ENCODE data around the gene SPAG4. TPM values are rescaled to one million over a fixed set of nuclear protein-coding genes. Genes with fewer than 3 reads are reported as not detected.

Gene SPAG4
- total and polyA plus RNA-seq, 10 donors, result 2.5 to 32.1 (median 11.5) TPM

DNA sequence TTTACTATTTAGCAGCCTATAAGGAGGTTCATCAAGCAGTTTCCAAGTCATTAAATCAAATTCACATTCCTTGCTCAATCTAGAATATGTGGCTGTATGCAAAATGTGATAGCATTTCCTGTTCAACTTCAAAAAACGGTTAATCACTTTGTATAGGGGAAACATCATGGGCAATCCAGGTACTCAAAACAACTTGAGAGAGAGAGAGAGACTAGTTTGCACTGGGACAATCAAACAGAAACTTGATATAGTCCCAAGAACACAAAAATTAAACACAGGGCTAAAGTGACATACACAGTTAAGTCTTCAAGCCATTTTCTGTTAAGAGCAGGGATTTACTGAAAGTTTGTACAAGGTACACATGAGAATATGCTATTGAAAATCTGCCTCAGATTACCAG, 41.6 kb downstream of the SPAG4 start:
- no peak overlapping the region for H3K4me3 ChIP-seq
- H3K27me3 ChIP-seq (replicated peaks in 1 of 7), result no peaks in the 10 kb centered on the region
- WGBS, 5 donors, result 0 to 11% (median 5%) methylated on average over 1 of the region's 1 CpG
- H3K27ac ChIP-seq, result no peak overlapping the region
- no peak for TF ChIP-seq POLR2AphosphoS5 (IDR thresholded peaks at IDR 0.05)
- TF ChIP-seq, protein P1, sequence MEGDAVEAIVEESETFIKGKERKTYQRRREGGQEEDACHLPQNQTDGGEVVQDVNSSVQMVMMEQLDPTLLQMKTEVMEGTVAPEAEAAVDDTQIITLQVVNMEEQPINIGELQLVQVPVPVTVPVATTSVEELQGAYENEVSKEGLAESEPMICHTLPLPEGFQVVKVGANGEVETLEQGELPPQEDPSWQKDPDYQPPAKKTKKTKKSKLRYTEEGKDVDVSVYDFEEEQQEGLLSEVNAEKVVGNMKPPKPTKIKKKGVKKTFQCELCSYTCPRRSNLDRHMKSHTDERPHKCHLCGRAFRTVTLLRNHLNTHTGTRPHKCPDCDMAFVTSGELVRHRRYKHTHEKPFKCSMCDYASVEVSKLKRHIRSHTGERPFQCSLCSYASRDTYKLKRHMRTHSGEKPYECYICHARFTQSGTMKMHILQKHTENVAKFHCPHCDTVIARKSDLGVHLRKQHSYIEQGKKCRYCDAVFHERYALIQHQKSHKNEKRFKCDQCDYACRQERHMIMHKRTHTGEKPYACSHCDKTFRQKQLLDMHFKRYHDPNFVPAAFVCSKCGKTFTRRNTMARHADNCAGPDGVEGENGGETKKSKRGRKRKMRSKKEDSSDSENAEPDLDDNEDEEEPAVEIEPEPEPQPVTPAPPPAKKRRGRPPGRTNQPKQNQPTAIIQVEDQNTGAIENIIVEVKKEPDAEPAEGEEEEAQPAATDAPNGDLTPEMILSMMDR (IDR thresholded peaks at IDR 0.05 in 8 of 11, conservative IDR thresholded peaks at IDR 0.05 in 3 of 11), result no peak
- H3K36me3 ChIP-seq, result peaks cover 0 to 48% (median 31%) of the 10 kb centered on the region in 6 donors
- H3K9me3 ChIP-seq, result no peaks in the 10 kb centered on the region
- H3K4me1 ChIP-seq, result peaks cover 46 to 97% (median 67%) of the 10 kb centered on the region in 6 donors
- intact Hi-C loops (cut with DNase I; ENCODE audit: low total_unique reads), result no loop called here
- no peak for DNase-seq

DNA sequence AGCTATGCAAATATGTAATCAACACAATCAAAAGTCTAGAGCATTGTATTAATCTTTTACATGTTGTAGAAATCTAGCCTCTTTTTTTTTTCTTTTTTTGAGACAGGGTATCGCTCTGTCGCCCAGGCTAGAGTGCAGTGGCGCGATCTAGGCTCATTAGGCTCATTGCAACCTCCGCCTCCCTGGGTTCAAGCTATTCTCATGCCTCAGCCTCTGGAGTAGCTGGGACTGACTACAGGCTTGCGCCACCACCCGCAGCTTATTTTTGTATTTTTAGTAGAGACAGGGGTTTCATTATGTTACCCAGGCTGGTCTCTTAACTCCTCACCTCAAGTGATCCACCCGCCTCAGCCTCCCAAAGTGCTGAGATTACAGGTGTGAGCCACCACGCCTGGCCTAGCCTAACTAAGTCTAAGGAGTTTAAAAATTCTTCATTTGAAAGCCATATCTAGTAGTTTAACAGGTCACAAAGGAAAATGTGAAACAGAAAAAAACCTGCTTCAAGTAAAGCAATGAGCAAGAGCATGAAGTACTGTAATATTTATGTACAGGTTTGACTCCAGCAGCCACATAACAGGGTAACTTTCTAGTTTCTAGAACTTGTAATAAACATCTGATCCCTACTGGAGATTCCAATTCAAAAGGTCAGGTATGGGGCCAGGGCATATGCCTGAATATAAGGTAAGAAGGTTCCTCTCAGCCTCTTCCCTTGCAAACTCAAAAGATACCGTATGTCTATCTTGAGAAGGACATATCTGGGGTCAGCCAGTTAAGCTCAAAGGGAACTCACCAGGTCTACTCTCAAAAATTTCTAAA, 44.7 kb downstream of the SPAG4 start:
- H3K27ac ChIP-seq, result peak overlapping the region in 4 of 8 donors; percentile 15 to 100 (median 46)
- peaks cover 58 to 90% (median 83%) of the 10 kb centered on the region in 6 donors for H3K4me1 ChIP-seq
- TF ChIP-seq POLR2A (IDR thresholded peaks at IDR 0.05) (no peak), POLR2AphosphoS5 (IDR thresholded peaks at IDR 0.05) (no peak)
- TF ChIP-seq, protein P1 (IDR thresholded peaks at IDR 0.05 in 8 of 11, conservative IDR thresholded peaks at IDR 0.05 in 3 of 11), result no peak
- peak overlapping the region in 1 of 8 donors; percentile 85 for H3K4me3 ChIP-seq
- no peaks in the 10 kb centered on the region for H3K27me3 ChIP-seq (replicated peaks in 1 of 7)
- intact Hi-C loops (cut with DNase I; ENCODE audit: low total_unique reads), result loop anchor here (5.0 kb wide), 1 partner anchor 43 kb away; the partner anchor contains the start of gene SPAG4
- no peak for DNase-seq
- no peaks in the 10 kb centered on the region for H3K9me3 ChIP-seq
- WGBS, 5 donors, result 85 to 89% (median 86%) methylated on average over 10 of the region's 10 CpGs
- H3K36me3 ChIP-seq, result peaks cover 0 to 17% (median 1%) of the 10 kb centered on the region in 6 donors

DNA sequence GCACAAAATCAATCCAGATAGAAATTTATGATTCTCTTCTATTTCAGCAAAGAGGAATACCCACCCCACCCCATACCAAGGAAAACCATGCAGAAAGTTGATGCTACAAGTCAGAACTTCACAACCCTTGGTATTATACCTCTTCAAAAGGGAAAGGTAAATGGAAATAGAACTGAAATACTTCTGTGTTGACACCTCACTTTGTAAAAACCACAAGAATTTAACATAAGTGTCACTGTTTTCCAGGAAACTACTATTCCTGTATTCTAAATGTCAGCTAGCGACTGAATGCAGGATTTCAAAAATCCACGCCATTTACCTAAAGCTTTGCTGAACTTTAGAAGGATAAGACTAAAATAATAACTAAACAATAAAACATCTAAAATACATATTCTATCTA, 45.4 kb downstream of the SPAG4 start:
- intact Hi-C loops (cut with DNase I; ENCODE audit: low total_unique reads), result loop anchor here (5.0 kb wide), 1 partner anchor 44 kb away; the partner anchor contains the start of gene SPAG4
- peak overlapping the region in 2 of 8 donors; percentile 72 to 85 for H3K4me3 ChIP-seq
- H3K27ac ChIP-seq, result peak overlapping the region in 4 of 8 donors; percentile 40 to 100 (median 75)
- peaks cover 0 to 13% (median 0%) of the 10 kb centered on the region in 6 donors for H3K36me3 ChIP-seq
- TF ChIP-seq POLR2AphosphoS5 (IDR thresholded peaks at IDR 0.05) (no peak), POLR2A (IDR thresholded peaks at IDR 0.05) (no peak)
- TF ChIP-seq, protein P1 (IDR thresholded peaks at IDR 0.05 in 8 of 11, conservative IDR thresholded peaks at IDR 0.05 in 3 of 11), result no peak
- WGBS, 5 donors, result 37 to 56% (median 45%) methylated on average over 2 of the region's 2 CpGs
- H3K9me3 ChIP-seq, result no peaks in the 10 kb centered on the region
- H3K4me1 ChIP-seq, result peaks cover 58 to 87% (median 80%) of the 10 kb centered on the region in 6 donors
- DNase-seq, result no peak
- H3K27me3 ChIP-seq (replicated peaks in 1 of 7), result no peaks in the 10 kb centered on the region

DNA sequence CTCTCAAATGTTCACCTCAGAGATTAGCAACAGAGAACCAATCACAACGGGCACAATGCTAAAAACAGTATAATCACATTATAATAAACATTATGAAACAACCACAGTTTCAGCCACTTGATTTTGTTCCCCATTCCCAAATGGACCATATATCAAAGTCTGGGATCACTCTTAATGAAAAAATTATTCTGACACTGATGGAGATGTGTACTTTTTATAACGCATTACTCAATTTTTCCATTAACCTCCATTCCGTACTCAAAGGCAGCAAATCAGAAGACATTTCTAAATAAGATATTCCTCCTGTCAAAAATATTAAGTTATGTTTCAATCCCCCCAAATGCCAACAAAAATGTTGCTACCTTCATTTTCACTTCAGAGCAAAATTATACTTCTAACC, 46.3 kb downstream of the SPAG4 start:
- H3K36me3 ChIP-seq, result peaks cover 0 to 5% (median 0%) of the 10 kb centered on the region in 6 donors
- H3K9me3 ChIP-seq, result no peaks in the 10 kb centered on the region
- peaks cover 55 to 78% (median 72%) of the 10 kb centered on the region in 6 donors for H3K4me1 ChIP-seq
- no peaks in the 10 kb centered on the region for H3K27me3 ChIP-seq (replicated peaks in 1 of 7)
- WGBS, 5 donors, result 34 to 40% (median 39%) methylated on average over 3 of the region's 3 CpGs
- DNase-seq, result no peak
- intact Hi-C loops (cut with DNase I; ENCODE audit: low total_unique reads), result loop anchor here (5.0 kb wide), 1 partner anchor 45 kb away; the partner anchor contains the start of gene SPAG4
- peak overlapping the region in 5 of 8 donors; percentile 57 to 85 (median 72) for H3K4me3 ChIP-seq
- H3K27ac ChIP-seq, result peak overlapping the region in 6 of 8 donors; percentile 4 to 100 (median 75)
- no peak for TF ChIP-seq POLR2AphosphoS5 (IDR thresholded peaks at IDR 0.05)
- TF ChIP-seq, protein P1 (IDR thresholded peaks at IDR 0.05 in 8 of 11, conservative IDR thresholded peaks at IDR 0.05 in 3 of 11), result no peak
- TF ChIP-seq POLR2A (IDR thresholded peaks at IDR 0.05), result no peak
